Fibroblast of the aortic adventitia (primary cell): ENCODE data around the gene VSTM2B. TPM values are rescaled to one million over a fixed set of nuclear protein-coding genes. Genes with fewer than 3 reads are reported as not detected.

Experiments
- DNase-seq: peaks from one replicate; pipeline ENCODE4 v3.0.0-alpha.2; 2010; ENCODE audit warnings: low read depth
- H3K4me3 ChIP-seq: 2 replicates; pipeline ENCODE4 v1.5.1; 2011; ENCODE audit warnings: low read depth, mild to moderate bottlenecking, control low read depth, low read length, moderate library complexity
- total RNA-seq: library from RNA; depleted of rRNA; stranded (reverse); fragments of >200 nt; gene quantifications from 2 replicates; pipeline ENCODE4 v1.2.3, GENCODE V29; 2012; ENCODE audit warnings: low replicate concordance
- TF ChIP-seq, protein P1 (sequence below): IDR thresholded peaks from 2 replicates; pipeline ENCODE4 v1.5.1; 2011; ENCODE audit warnings: mild to moderate bottlenecking, low read length, control low read depth, inconsistent platforms; ENCODE audit not compliant: insufficient read depth

Gene VSTM2B
- total RNA-seq, 1 donor, result not detected

- no peak for DNase-seq
- H3K4me3 ChIP-seq, result no peak overlapping the region
- TF ChIP-seq, protein P1, sequence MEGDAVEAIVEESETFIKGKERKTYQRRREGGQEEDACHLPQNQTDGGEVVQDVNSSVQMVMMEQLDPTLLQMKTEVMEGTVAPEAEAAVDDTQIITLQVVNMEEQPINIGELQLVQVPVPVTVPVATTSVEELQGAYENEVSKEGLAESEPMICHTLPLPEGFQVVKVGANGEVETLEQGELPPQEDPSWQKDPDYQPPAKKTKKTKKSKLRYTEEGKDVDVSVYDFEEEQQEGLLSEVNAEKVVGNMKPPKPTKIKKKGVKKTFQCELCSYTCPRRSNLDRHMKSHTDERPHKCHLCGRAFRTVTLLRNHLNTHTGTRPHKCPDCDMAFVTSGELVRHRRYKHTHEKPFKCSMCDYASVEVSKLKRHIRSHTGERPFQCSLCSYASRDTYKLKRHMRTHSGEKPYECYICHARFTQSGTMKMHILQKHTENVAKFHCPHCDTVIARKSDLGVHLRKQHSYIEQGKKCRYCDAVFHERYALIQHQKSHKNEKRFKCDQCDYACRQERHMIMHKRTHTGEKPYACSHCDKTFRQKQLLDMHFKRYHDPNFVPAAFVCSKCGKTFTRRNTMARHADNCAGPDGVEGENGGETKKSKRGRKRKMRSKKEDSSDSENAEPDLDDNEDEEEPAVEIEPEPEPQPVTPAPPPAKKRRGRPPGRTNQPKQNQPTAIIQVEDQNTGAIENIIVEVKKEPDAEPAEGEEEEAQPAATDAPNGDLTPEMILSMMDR, result no peak
These were observed 35.8 kb downstream of the VSTM2B start for GRCh38 chr19:29561601-29562000.

- TF ChIP-seq, protein P1, result no peak
- no peak for DNase-seq
- no peak overlapping the region for H3K4me3 ChIP-seq
These were observed 36.8 kb downstream of the VSTM2B start for GRCh38 chr19:29562299-29563297.

- H3K4me3 ChIP-seq, result no peak overlapping the region
- TF ChIP-seq, protein P1, result no peak
- DNase-seq, result no peak
These were observed 37.8 kb downstream of the VSTM2B start for GRCh38 chr19:29563486-29564101.

GRCh38 chr19:29564574-29565005, 38.8 kb downstream of the VSTM2B start:
- H3K4me3 ChIP-seq, result no peak overlapping the region
- no peak for DNase-seq
- TF ChIP-seq, protein P1, result no peak

DNA sequence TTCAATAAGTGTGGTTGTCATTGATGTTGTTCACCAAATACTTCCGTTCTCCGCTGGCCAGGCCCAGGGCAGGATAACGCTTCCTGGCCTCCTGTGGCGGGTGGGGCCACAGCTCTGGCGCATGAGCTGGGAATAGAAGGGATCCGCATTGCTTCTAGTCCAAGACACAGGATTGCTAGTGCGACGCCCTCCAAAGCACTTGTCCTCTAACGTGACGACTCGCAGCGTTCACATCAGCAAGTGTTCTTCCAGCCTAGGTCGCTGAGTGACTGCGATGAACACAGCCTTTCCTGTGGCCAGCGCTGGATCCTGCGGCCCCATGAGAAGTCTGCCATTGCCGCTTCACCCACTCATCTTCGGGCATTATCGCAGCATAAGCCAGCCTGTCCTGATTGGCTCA, 39.4 kb downstream of the VSTM2B start:
- DNase-seq, result no peak
- TF ChIP-seq, protein P1, result no peak
- no peak overlapping the region for H3K4me3 ChIP-seq

DNA sequence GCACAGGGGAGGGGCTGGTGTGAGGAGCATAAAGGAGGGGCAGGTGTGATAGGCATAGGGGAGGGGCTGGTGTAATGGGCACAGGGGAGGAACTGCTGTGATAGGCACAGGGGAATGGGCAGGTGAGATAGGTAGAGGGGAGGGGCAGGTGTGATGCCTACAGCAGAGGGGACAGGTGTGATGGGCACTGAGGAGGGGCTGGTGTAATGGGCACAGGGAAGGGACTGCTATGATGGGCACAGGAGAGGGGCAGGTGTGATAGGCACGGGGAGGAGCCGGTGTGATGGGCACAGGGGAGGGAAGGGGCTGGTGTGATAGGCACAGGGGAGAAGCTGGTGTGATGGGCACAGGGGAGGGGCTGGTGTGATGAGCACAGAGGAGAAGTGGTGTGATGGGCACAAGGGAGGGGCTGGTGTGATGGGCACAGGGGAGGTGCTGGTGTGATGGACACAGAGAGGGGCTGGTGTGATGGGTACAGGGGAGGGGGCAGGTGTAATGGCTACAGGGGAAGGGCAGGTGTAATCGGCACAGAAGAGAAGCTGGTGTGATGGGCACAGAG, 40.8 kb downstream of the VSTM2B start:
- H3K4me3 ChIP-seq, result no peak overlapping the region
- TF ChIP-seq, protein P1, result no peak
- DNase-seq, result no peak
